Liver (tissue), 9 donors: ENCODE data around the gene ECE1. TPM values are rescaled to one million over a fixed set of nuclear protein-coding genes. Genes with fewer than 3 reads are reported as not detected.

Experiments used
- DNase-seq: peaks from one replicate; pipeline ENCODE4 v3.0.0-alpha.2; 2017; ENCODE audit warnings: low spot score
- H3K27ac ChIP-seq, 2 donors: one replicate each; pipeline ENCODE4 v1.7.0; 2013; ENCODE audit warnings: inconsistent platforms in 2 of 2, low read length in 2 of 2, control low read depth in 1 of 2, low read depth in 1 of 2, mild to moderate bottlenecking in 1 of 2
- H3K27me3 ChIP-seq, 4 donors: one replicate each; pipeline versions ENCODE4 v1.6.1 to v1.7.0; 2013; ENCODE audit warnings: low read length in 3 of 4, inconsistent platforms in 1 of 4, mild to moderate bottlenecking in 1 of 4, moderate library complexity in 1 of 4; ENCODE audit not compliant: control insufficient read depth in 4 of 4, insufficient read depth in 4 of 4
- H3K36me3 ChIP-seq, 4 donors: one replicate each; pipeline versions ENCODE4 v1.6.1 to v1.7.0; 2013; ENCODE audit warnings: low read length in 3 of 4, mild to moderate bottlenecking in 3 of 4, low read depth in 1 of 4, moderate library complexity in 1 of 4; ENCODE audit not compliant: control insufficient read depth in 4 of 4, insufficient read depth in 3 of 4
- H3K4me1 ChIP-seq, 4 donors: one replicate each; pipeline versions ENCODE4 v1.6.1 to v1.7.0; 2013; ENCODE audit warnings: low read length in 3 of 4, mild to moderate bottlenecking in 3 of 4, moderate library complexity in 1 of 4; ENCODE audit not compliant: control insufficient read depth in 4 of 4, insufficient read depth in 4 of 4
- H3K4me3 ChIP-seq, 3 donors: one replicate each; pipeline versions ENCODE4 v1.6.1 to v1.7.0; 2013; ENCODE audit warnings: low read length in 3 of 3, control low read depth in 1 of 3, low read depth in 1 of 3, mild to moderate bottlenecking in 1 of 3
- H3K9ac ChIP-seq, 2 donors: one replicate each; pipeline ENCODE4 v1.7.0; 2013; ENCODE audit warnings: low read length in 2 of 2, mild to moderate bottlenecking in 2 of 2, moderate library complexity in 2 of 2, control low read depth in 1 of 2, low read depth in 1 of 2
- H3K9me3 ChIP-seq, 4 donors: one replicate each; pipeline versions ENCODE4 v1.6.1 to v1.7.0; 2013; ENCODE audit warnings: low read length in 3 of 4; ENCODE audit not compliant: control insufficient read depth in 4 of 4
- ATF3 ChIP-seq: IDR thresholded peaks from 2 replicates; pipeline ENCODE4 v1.6.1; 2016; ENCODE audit warnings: antibody characterized with exemption
- EGR1 ChIP-seq, 2 donors: IDR thresholded peaks; 2 replicates each; pipeline ENCODE4 v1.6.1; 2016 to 2018; ENCODE audit warnings: antibody characterized with exemption in 2 of 2, low read depth in 2 of 2
- FOXA2 ChIP-seq: IDR thresholded peaks from 2 replicates; pipeline ENCODE4 v1.6.1; 2016; ENCODE audit warnings: antibody characterized with exemption
- GABPA ChIP-seq, 2 donors: IDR thresholded peaks in 1 of 2; conservative IDR thresholded peaks in 1 of 2; 2 replicates each; pipeline ENCODE4 v1.6.1; 2016; ENCODE audit warnings: antibody characterized with exemption in 2 of 2, mild to moderate bottlenecking in 1 of 2, moderate library complexity in 1 of 2
- JUND ChIP-seq, 2 donors: IDR thresholded peaks; 2 replicates each; pipeline ENCODE4 v1.6.1; 2016; ENCODE audit warnings: antibody characterized with exemption in 2 of 2
- NR2F2 ChIP-seq: IDR thresholded peaks from 2 replicates; pipeline ENCODE4 v1.6.1; 2016; ENCODE audit warnings: antibody characterized with exemption
- RAD21 ChIP-seq, 2 donors: IDR thresholded peaks; 2 replicates each; pipeline ENCODE4 v1.6.1; 2016; ENCODE audit warnings: antibody characterized with exemption in 2 of 2, mild to moderate bottlenecking in 2 of 2
- REST ChIP-seq: IDR thresholded peaks from 2 replicates; pipeline ENCODE4 v1.6.1; 2016; ENCODE audit warnings: antibody characterized with exemption, mild to moderate bottlenecking
- RXRA ChIP-seq, 2 donors: IDR thresholded peaks; 2 replicates each; pipeline ENCODE4 v1.6.1; 2017 to 2018; ENCODE audit warnings: antibody characterized with exemption in 2 of 2, mild to moderate bottlenecking in 1 of 2
- SP1 ChIP-seq: IDR thresholded peaks from 2 replicates; pipeline ENCODE4 v1.6.1; 2018; ENCODE audit warnings: antibody characterized with exemption, mild to moderate bottlenecking
- YY1 ChIP-seq: IDR thresholded peaks from 2 replicates; pipeline ENCODE4 v1.6.1; 2016; ENCODE audit warnings: antibody characterized with exemption, mild to moderate bottlenecking
- ZBTB33 ChIP-seq: IDR thresholded peaks from 2 replicates; pipeline ENCODE4 v1.6.1; 2016; ENCODE audit warnings: antibody characterized with exemption
- WGBS: extraction: QIAGEN DNeasy Blood & Tissue Kit; methylation state at CpG from one replicate; pipeline ENCODE4 v1.1.7; 2013; 5-methylcytosine and 5-hydroxymethylcytosine counted together
- polyA plus RNA-seq, 2 donors: library from polyadenylated mRNA; stranded (reverse) in 1 of 2; unstranded in 1 of 2; fragments of 200-250 nt in 1 of 2; fragments of >200 nt in 1 of 2; fragmentation: Nextera tagmentation in 1 of 2; extraction: Ambion mirVana in 1 of 2; gene quantifications; one replicate each; pipeline versions ENCODE4 v1.2.1 to v1.2.3, GENCODE V29; 2013 to 2015
- total RNA-seq, 2 donors: library from RNA; depleted of rRNA; stranded (reverse); fragments of >200 nt; gene quantifications; one replicate each; pipeline ENCODE4 v1.2.3, GENCODE V29; 2014
- donor health status: healthy.
- donor health status: healthy.
- donor health status: healthy.
- donor health status: healthy.
- donor health status: healthy.

Gene ECE1
- total and polyA plus RNA-seq, 4 donors: 29.3 to 46.4 (median 39.6) TPM

- peaks cover 27 to 46% (median 38%) of the 10 kb centered on the region in 4 donors for H3K4me1 ChIP-seq
- H3K9me3 ChIP-seq: no peaks in the 10 kb centered on the region
Observed at GRCh38 chr1:21268281-21269239, 21.7 kb downstream of the ECE1 start.

More at GRCh38 chr1:21268281-21269239, 21.7 kb downstream of the ECE1 start:
- peak overlapping the region in 1 of 2 donors; percentile 80 for H3K27ac ChIP-seq
- no peaks in the 10 kb centered on the region for H3K27me3 ChIP-seq
- no peak overlapping the region for H3K4me3 ChIP-seq
- peaks cover 0 to 7% (median 1%) of the 10 kb centered on the region in 4 donors for H3K36me3 ChIP-seq
- 55% methylated on average over 17 of the region's 17 CpGs for WGBS
- TF ChIP-seq RXRA (IDR thresholded peaks at IDR 0.05): peak; percentile 59 to 76
- TF ChIP-seq FOXA2: no peak
- no peak for TF ChIP-seq JUND (IDR thresholded peaks at IDR 0.05)
- no peak for TF ChIP-seq YY1
- no peak for TF ChIP-seq GABPA (IDR thresholded peaks at IDR 0.05 in 1 of 2, conservative IDR thresholded peaks at IDR 0.05 in 1 of 2)
- TF ChIP-seq EGR1 (IDR thresholded peaks at IDR 0.05; ENCODE audit: low read depth in 2 of 2): no peak
- no peak for TF ChIP-seq REST
- TF ChIP-seq SP1: no peak
- TF ChIP-seq RAD21 (IDR thresholded peaks at IDR 0.05): peak; percentile 22 to 47
- no peak for TF ChIP-seq ATF3
- no peak for TF ChIP-seq NR2F2
- TF ChIP-seq ZBTB33: no peak
- no peak overlapping the region for H3K9ac ChIP-seq
- no peak for DNase-seq
